GDM1 (cell line): ENCODE results near the gene GIT1.
A peak's percentile ranks its signal among the peaks of the same experiment; 100 is the strongest.

Source experiments
- DNase-seq: peaks from one replicate; lab custom pipeline; 2025; lab: John Stamatoyannopoulos, UW

The GIT1 gene

DNA sequence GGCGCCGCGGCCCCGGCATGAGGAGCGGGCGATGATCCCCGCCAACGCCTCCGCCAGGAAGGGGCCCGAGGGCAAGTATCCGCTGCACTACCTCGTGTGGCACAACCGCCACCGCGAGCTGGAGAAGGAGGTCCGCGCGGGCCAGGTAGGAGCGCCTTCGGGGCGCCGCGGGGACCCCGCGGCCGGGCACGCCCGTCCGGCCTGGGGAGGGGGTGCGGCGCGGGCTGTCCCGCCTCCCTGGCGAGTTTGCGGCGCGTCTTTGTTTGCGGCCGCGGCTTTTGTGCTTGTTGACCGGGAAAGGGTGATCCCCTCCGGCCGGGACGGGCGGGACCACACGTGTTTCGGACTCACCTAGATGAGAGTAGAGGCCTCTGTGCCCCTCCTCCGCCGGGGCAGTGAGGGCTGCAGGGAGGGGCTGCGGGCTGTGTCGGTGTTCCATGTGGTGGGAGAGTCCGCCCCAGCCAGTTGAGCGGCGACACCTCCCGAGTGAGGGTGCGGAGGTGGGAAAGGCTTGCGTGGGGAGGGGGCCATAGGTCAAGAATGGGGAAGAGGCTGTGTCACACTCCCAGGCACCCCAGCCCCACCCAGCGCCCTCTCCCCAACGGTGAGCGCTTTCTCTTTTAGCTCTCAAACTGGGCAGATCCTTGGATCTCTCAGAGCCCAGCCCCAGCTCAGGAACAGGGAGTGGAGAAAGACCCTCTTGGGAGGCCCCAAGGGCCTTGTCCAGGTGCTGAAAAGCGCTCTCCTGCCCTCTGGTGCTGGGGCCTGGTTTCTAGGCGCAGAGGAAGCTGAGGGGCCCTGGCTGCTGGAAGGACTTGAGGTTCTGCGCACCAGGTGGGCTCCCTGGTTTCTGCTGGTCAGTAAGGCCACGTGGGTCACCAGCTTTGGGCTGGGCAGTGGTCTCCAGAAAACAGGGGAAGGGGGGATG, 4.4 kb upstream of the GIT1 start:
- DNase-seq = peak; percentile 19

DNA sequence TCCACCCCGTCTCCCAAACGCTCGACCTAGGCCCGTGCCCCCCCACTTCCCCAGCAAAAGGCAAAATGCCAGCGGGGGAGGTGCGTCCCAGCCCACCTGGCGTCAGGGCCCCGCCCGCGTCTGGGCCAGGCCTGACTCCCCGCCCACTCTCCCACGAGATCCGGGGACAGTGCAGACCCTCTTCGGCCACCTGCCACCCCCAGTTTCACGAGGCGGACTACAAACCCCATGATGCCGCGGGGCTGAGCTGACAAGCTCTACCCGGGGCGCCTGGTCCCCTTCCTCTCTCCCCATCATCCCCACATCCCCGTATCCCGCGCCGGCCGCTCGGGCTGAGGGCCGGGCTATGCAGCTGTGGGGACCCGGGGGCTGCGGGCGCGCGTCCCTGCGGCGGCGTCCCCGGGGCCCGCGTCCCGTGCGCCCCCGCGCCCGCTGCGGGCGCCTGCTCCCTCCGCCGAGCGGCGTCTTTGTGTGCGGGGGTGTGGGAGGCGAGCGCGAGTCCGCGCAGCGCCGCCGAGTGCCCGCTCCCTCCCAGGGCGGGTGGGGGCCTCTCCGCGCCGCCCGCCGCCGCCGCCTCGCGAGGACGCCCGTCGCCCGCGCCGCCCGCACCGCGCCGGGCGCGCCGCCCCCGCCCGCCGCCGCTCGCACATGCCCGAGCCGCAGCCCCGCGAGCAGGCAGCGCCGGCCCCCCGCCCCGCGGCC, 3.6 kb upstream of the GIT1 start, which contains the start of gene ANKRD13B:
Gene ANKRD13B (plus strand): TSS at position 283 of the 702 bp plus-strand sequence. CDS start 490 bp downstream, outside the sequence.
- peak; percentile 9 for DNase-seq

DNA sequence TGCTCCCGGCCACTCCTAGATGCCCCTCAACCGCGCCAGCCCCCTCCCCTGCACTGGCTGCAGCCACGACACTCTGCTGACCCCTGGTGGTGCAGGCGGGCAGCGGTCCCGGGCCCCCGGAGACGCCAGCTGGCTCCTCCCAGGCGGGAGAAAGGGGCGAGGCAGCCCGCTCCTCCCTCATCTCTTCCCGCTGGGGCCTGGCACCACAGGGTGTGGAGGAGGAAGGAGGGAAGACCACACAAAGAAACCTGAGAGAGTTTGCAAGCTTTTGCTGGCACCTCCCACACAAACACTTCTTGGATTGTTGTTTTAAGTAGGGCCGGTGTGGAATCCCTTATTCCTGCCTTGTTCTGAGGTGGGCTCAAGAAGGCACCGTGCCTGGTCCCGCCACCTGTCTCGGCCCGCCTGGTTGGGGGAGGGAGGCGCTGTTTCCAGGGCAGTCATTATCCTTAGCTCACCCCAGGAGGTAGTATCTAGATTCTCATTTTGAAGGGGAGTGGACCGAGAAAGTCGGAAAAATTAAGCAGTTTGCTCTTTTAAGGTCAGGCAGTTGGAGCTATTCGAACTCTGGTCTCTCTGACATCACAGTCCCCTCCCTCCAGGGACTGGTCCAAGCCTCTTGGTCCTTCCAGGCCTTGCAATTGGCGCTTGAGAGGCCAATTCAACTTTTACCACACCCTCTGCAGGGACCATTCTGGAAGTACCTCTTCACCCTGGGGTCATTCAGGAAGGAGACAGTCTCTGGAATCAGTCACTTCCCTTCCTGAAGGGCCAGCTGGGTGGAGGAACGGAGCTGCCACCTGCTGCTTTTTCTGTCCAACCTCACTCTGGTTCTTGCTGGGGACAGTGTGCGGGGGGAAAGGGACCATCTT, 2.5 kb upstream of the GIT1 start:
- DNase-seq = peak; percentile 84

DNA sequence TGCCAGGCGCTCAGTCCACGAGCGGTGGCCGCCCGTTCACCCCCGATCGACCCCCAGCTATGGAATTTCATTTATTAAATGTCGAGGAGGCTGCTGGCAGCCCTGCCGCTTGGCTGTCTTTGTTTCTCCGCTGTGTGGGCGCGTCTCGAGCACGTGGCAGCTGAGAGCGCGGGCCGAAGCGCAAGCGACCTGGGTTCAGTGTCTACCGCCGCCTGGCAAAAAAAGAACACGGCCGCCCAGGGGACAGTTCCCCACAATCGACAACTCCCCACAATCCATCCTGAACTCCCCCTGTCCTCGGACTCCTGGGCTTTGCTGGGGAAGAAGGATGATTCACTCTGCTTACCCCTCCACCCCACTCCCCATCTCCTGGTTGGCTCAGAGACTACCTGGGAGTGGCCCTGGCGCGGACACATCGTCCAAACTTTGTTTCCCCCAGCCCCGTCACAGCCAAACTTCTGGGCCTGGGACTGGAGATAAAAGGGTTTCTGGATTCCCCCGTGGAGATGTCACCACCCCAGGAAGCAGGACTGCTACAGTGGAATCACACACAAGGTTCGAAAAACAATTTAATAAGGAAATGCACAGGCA, 1.8 kb upstream of the GIT1 start:
- DNase-seq = peak; percentile 52

DNA sequence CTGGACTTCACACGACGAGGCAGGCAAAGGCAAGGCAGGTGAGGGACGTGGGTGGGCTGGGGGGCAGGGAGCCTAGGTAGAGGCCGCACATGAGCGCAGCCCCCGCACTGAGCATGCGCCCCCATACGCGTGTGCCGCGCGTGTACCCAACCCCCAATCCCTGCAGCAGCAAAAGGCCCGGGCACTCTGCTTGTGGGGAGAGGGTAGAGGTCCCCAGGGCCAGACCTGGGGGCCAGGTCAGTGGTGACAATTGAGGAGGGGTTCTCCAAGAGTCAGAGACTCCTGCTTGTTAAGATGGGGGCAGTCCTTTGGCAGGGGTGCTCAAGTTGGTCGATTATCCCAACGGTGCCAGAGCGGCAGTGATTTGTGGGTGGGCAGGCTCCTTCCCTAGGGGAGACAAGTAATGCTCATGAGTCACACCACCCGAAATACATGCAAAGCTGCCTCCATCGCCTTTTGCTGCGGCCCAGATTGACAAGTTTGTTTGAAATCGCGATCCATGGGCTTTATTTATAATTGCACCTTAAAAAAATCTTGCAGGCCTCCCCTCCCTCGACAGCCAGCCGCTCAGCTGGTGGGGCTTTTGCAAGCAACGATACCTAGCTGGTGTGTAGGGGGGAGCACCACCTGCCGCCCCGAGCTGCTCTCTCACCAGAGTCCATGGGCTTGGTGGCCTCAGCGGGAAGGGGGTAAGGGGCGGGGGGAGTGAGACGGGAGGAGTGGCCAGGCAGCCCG, 1.1 kb upstream of the GIT1 start:
- no peak for DNase-seq

DNA sequence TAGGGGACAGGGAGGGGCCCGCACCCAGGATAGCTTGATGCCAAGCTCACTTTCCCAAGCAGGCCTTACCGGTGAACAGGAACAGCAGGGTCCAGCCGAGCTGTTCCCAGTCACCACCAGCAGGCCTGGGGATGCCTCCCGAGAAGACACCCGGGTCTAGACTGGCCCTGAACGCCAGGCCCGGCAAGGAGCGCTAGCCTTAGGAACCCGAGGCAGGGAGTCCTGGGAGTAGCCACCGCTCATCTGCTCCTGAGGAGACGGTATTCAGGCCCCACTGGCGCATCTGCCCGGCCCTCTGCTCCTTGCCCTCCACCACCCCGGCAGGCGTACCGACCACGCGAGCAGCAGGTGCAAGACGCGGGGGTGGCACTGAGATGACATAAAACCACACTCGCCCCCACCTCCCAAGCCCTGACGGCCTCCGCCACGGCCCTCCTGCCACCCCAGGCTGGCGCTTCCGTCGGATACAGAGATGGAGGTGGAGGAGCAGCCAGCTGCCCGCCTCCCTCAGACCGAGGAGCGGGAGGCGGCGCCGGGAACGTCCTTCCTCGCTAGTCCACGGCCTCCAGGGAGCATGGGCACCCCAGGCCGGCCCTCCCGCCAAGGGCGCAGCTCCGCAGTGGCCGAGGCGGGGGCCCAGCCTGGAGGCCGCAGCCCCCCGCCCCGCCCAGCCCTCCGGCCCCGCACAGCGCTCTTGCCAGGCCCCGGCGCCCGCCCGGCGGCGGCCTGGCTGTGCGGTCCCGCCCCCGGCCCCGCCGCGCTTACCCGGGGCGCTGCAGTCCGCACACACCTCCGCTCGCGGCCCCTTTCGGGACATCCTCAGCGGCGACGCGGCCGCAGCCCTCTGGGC, 661 bp downstream of the GIT1 start:
- DNase-seq = no peak

DNA sequence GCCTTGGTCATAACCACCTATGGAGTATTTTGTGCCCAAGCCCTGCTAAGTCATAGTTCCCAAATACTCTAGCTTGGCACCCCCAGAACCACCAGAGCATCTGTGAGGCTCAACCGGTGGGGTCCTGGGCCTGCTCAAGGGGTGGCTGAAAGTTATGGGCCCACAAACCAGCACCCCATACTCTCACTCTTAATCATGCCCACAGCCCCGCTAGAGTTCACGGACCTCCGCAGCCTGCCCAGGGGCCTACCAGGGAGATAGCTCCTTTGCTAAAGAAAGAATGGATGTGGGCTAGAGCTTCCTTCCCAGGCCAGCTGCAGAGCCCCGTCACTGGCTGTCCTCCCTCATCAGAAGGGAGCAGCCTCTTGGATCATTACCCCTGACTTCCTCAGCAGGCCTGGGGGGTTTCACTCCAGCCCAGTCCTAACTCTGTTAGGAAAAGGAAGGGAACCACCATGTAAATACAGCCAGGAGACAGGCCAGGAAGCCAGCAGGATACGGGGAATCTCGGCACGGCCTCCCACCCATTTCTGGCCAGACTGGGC, 1.4 kb downstream of the GIT1 start:
- DNase-seq = no peak

DNA sequence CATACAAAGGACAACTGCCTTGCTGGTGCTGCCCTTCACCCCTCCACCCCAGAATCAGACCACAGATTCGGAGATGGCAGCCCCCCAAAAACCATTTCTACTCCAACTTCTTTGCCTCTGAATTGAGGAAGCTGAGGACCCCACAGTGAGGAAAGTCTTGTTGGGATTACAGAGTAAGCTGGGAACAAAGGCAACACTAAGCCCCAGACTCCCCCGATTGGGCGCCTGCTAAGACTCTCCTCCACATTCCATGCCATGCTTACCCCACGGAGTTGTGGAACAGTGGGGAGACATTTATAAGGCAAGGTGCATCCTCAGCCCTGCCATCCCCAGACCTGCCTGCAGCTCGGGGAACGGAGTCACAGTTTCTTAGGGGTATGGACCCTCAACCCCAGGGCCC, 1.9 kb downstream of the GIT1 start:
- no peak for DNase-seq

DNA sequence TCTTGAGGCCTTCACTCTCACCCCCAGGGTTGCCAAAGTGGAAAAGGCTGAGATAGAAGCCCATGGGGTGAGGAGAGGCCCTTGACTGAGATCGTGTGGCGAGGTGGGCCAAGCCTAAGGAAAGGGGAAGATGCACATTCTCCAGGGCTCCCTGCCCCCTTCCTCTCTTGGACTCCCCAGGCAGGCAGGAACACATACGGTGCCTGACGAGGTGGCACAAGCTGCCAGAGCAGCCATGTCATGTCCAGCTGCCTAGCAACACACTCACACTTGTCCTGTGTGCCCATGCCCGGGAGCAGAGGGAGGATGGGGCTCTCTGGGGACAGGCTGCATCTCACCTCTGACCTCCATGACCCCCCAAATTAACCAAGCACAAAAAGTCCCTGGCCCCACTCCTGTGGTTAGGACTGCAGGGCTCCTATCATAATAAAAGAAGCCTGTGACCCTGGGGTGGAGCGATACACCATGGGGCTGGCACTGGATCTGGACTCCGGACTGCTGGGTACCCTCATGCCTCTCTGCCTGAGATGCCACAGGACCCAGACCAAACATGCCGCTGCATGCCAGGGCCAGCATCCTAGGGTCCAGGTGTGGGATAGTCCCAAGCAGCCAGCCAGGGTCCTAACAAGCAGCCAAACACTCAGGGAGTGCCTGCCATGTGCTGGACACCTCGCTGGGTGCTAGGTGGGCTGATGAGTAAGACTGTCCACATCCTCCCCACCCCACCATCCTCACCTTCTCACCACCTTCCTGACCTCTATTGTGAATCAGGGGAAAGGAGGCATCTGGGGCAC, 2.6 kb downstream of the GIT1 start:
- DNase-seq = no peak

DNA sequence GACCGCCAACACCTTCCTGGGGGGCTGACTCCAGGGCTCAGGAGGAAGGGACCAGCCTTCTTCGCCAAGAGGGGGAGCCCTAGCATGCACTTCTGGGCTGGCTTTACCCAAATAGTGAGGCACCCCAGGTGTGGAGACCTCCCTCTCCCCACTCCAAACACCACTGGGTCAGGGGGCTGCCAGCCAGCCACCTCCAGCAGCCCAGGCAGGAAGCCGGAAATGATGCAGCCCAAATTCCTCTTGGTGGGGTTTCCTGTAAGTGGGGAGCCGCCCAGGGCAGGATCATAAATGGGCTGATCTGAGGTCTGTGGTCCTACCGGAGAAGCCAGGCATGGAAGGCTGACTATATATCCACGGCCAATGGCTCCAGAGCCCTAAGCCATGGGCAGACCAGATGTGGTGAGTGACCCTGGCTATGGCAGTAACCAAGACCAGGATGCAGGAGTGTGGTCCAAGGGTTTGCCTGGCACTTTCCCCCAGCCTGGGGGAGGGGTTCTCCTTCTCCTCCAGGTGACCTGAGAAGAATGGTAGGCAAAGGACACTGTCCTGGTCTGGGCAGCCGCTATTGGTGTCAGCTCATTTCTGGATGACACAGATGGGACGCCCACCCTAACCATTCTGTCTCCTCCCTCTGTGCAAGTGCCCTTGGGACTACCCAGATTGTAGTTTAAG, 4.2 kb downstream of the GIT1 start:
- DNase-seq = no peak

DNA sequence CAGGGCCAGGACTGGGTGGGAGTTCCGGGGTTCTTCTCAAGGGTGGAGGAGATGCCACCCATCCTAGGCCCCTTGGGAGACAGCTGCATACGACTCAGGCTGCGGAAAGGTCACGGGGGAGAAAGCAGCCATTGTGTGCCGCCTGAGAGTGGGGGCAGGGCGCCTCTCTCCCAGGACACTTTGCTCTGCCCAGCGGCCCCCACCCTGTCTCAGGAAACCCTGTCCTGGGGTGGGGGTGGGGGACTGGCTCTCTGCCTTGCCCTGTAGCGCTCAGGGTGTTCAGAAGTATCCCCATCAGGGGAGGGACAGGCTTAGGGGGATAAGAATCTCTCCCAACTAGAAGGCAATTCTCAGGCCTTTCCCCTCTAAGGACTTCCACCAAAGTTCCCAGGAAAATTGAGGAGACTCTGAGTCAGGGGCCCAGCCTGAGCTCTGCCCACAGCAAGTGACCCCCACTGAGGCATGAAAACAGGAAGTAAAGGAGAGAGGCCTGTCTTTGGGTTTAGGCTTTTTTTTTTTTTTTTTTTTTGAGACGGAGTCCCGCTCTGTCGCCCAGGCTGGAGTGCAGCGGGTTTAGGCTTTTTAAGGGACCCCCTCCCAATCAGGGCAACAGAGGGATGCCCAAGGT, 4.9 kb downstream of the GIT1 start:
- DNase-seq = no peak

DNA sequence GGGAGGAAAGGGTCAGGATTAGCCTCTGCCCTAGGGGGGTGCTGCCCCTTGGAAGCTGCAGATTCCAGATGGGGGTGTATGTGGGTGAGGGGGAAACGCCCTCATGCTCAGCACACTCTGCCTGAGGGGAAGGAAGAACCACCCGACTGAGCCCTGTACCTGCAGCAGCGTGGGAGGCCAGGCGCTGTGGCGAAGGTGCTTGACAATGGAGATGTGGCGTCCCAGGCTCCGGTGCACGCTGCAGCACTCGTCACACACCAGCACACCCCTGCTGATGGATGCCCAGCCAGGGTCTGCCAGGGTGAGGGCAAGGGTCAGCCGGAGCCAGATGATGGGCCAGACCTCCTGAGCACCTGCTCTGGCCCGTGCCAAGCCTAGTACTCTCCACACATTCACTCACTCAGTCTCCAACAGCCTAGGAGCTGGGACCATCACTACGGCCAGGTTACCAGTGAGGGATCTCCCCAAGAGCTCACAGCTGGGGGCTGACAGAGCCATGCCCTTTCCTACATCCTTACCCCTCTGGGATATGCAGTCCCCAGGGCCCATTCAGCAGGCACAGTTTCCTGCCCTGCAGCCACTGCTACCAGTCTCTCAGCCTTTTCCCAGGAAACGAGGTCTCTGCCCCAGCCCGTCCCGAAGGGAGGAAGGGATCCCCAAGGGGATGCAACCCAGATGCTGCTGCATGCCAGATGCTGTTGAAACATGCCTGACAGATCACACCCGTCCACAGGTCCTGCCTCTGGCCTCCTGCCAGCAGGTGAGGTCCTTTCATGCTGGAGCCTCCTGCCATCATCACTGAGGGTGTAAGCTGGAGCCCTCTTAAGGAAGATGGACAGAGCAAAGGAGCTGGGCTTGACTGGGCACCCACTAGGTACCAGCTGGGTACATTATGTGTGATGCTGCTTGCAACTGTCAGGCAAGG, 5.9 kb downstream of the GIT1 start:
- no peak for DNase-seq

DNA sequence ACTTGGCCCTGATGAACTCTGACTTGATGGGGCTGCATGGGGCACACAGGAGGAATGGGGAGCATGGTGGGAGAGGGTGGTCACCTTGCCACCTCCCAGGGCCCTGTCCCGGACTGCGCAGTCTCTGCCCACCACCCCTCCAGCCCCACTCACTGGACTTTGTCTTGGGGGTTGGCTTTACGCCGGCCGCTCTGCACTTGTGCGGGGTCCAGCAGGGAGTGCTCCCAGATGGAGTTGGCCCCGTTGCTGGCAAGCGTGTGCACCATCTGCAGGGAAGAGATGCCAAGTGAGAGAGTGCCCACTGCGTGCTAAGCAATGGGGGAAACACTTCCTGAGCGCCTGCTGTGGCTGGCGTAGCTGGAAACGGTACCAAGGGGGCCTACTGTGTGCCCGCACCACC, 6.7 kb downstream of the GIT1 start:
- DNase-seq = no peak

DNA sequence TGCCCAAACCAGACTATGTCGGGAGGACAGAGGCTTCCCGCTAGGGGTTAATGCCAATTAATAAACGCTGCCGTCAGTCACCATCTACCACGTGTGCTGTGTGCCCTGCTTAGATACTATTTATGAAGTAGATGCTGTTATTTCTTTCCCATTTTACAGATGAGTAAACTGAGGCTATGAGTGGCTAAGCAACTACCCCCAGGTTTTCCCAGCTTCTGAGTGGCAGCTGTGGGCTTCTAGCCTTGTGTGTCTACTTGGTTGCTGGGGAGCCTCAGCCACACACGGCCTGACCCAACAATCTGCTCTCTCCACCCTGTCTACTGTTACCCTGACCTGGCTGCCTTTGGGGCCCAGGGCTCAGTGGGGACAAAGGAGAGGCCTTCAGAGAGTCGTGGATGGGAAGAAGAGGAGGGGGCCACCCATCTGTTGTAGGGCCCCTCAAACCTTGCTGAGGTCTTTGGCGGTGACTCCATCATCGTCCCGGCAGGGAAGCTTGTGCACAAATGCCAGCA, 7.1 kb downstream of the GIT1 start:
- no peak for DNase-seq

DNA sequence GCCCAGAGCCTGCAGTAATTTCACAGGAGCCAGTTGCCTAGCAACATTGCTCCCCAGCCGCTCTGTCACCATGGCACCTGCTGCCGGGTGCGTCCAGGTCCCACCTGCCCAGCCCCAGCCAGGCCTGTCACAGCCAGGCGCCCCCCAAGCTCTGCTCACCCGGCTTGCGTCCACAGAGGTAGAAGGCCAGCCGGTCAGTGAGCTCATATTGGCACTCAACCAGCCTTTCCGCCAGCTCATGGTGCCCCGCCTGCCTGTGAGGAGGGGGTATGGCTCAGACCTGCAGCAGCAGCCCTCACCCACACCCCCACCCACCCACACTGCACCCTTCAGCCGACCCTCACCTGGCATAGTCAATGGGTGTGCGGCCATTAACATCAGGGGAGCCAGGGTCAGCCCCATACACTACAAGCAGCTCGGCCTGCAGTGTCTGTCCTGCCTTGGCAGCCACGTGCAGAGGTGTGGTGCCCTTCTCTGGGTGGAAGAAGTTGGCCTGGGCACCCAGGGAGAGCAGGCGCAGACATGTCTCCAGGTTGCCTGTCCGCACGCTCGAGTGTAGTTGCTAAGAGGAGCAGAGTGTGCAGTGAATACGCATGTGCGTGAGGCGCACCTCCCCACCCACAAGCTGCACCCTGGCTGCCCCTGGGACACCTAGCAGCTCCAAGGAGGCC, 7.7 kb downstream of the GIT1 start:
- DNase-seq = no peak
